ENCODE data around the gene GPHN. TPM values are rescaled to one million over a fixed set of nuclear protein-coding genes. Genes with fewer than 3 reads are reported as not detected.

GPHN gene
- total RNA-seq, 1 donor from 2014 or later = 12.5 TPM

- TF ChIP-seq POLR2A (IDR thresholded peaks at IDR 0.05) (no peak), POLR2AphosphoS5 (IDR thresholded peaks at IDR 0.05; ENCODE audit: insufficient read depth in 1 of 2, low read depth in 1 of 2) (no peak)
- TF ChIP-seq, protein P1, sequence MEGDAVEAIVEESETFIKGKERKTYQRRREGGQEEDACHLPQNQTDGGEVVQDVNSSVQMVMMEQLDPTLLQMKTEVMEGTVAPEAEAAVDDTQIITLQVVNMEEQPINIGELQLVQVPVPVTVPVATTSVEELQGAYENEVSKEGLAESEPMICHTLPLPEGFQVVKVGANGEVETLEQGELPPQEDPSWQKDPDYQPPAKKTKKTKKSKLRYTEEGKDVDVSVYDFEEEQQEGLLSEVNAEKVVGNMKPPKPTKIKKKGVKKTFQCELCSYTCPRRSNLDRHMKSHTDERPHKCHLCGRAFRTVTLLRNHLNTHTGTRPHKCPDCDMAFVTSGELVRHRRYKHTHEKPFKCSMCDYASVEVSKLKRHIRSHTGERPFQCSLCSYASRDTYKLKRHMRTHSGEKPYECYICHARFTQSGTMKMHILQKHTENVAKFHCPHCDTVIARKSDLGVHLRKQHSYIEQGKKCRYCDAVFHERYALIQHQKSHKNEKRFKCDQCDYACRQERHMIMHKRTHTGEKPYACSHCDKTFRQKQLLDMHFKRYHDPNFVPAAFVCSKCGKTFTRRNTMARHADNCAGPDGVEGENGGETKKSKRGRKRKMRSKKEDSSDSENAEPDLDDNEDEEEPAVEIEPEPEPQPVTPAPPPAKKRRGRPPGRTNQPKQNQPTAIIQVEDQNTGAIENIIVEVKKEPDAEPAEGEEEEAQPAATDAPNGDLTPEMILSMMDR (IDR thresholded peaks at IDR 0.05) = no peak
- H3K27ac ChIP-seq = no peak overlapping the region
- H3K4me1 ChIP-seq = no peaks in the 10 kb centered on the region
- DNase-seq (ENCODE audit: extremely low spot score in 2 of 2) = no peak
- no peaks in the 10 kb centered on the region for H3K9me3 ChIP-seq
- H3K36me3 ChIP-seq = no peaks in the 10 kb centered on the region
- no peak overlapping the region for H3K4me3 ChIP-seq
- intact Hi-C loops (cut with DNase I) = no loop called here
- H3K27me3 ChIP-seq = no peaks in the 10 kb centered on the region
Measured at GRCh38 chr14:66610154-66610563, 102.2 kb downstream of the GPHN start.

DNA sequence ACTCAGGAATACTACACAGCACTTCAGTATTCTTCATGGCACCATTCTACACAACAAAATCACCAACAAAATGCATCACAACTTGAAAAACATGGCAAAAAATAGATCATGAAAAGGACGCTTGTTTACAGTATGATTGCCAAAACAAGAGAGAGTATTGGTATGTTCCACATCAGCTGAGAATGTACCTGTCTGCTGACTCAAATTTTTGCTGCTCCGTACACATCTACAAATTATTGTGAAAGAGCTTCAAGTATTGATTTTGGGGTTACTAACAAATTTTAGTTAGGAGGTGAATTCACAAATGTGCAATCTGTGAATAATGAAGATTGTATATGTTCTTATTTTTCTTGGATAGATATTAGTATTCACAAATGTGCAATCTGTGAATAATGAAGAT, 105.4 kb downstream of the GPHN start:
- Histone ChIP-seq H3K4me1 (no peaks in the 10 kb centered on the region), H3K36me3 (no peaks in the 10 kb centered on the region), H3K27ac (no peak overlapping the region), H3K9me3 (peaks cover 10% of the 10 kb centered on the region), H3K4me3 (no peak overlapping the region), H3K27me3 (no peaks in the 10 kb centered on the region)
- DNase-seq (ENCODE audit: extremely low spot score in 2 of 2) = no peak
- intact Hi-C loops (cut with DNase I) = no loop called here
- no peak for TF ChIP-seq POLR2AphosphoS5 (IDR thresholded peaks at IDR 0.05; ENCODE audit: insufficient read depth in 1 of 2, low read depth in 1 of 2)
- TF ChIP-seq POLR2A (IDR thresholded peaks at IDR 0.05) = no peak
- TF ChIP-seq, protein P1 (IDR thresholded peaks at IDR 0.05) = no peak

- no peaks in the 10 kb centered on the region for H3K27me3 ChIP-seq
- H3K9me3 ChIP-seq = peaks cover 10% of the 10 kb centered on the region
- intact Hi-C loops (cut with DNase I) = no loop called here
- no peaks in the 10 kb centered on the region for H3K36me3 ChIP-seq
- no peaks in the 10 kb centered on the region for H3K4me1 ChIP-seq
- no peak for DNase-seq (ENCODE audit: extremely low spot score in 2 of 2)
- no peak overlapping the region for H3K4me3 ChIP-seq
- no peak overlapping the region for H3K27ac ChIP-seq
- TF ChIP-seq POLR2A (IDR thresholded peaks at IDR 0.05) (no peak), POLR2AphosphoS5 (IDR thresholded peaks at IDR 0.05; ENCODE audit: insufficient read depth in 1 of 2, low read depth in 1 of 2) (no peak)
- TF ChIP-seq, protein P1 (IDR thresholded peaks at IDR 0.05) = no peak
Measured at GRCh38 chr14:66619952-66620351, 112.0 kb downstream of the GPHN start.

- no peaks in the 10 kb centered on the region for H3K4me1 ChIP-seq
- TF ChIP-seq POLR2AphosphoS5 (IDR thresholded peaks at IDR 0.05; ENCODE audit: insufficient read depth in 1 of 2, low read depth in 1 of 2) = no peak
- no peak for TF ChIP-seq POLR2A (IDR thresholded peaks at IDR 0.05)
- TF ChIP-seq, protein P1 (IDR thresholded peaks at IDR 0.05) = no peak
- no peaks in the 10 kb centered on the region for H3K27me3 ChIP-seq
- no peak overlapping the region for H3K27ac ChIP-seq
- intact Hi-C loops (cut with DNase I) = no loop called here
- H3K4me3 ChIP-seq = no peak overlapping the region
- DNase-seq (ENCODE audit: extremely low spot score in 2 of 2) = no peak
- H3K9me3 ChIP-seq = no peaks in the 10 kb centered on the region
- no peaks in the 10 kb centered on the region for H3K36me3 ChIP-seq
Measured at GRCh38 chr14:66623838-66624237, 115.9 kb downstream of the GPHN start.

DNA sequence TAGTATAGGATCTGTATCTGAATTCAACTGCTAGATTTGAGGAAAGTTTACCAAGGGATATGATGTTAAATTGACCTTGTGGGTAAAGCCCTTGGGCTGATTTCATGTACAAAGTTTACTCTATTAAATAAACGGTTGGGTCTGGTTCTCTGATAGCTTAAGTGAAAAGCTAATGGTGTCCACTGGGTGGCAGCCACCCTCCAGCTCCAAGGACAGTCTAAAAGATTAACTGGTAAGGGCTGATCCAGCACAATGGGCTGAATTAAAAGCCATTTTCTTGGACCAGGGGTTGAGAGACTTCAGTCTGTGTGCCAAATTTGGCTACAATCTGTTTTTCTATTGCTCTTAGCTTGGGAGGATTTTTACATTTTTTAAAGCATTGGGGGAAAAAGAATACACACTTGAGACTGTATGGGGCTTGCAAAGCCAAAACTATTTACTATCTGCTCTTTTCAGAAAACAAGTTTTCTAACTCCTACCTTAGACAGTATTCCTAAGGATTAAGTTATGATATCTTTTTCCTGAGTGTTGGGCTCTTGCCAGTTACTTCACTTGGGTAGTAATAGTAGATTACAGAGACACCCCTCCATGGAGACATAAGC, 116.5 kb downstream of the GPHN start:
- H3K4me1 ChIP-seq = no peaks in the 10 kb centered on the region
- TF ChIP-seq, protein P1 (IDR thresholded peaks at IDR 0.05) = peak in 1 of 3 experiments; percentile 17
- TF ChIP-seq POLR2A (IDR thresholded peaks at IDR 0.05) = no peak
- no peaks in the 10 kb centered on the region for H3K9me3 ChIP-seq
- no peak for DNase-seq (ENCODE audit: extremely low spot score in 2 of 2)
- no peaks in the 10 kb centered on the region for H3K36me3 ChIP-seq
- no peaks in the 10 kb centered on the region for H3K27me3 ChIP-seq
- H3K27ac ChIP-seq = no peak overlapping the region
- H3K4me3 ChIP-seq = no peak overlapping the region
- intact Hi-C loops (cut with DNase I) = no loop called here
